ENCODE measurements around the gene RPL9.

DNA sequence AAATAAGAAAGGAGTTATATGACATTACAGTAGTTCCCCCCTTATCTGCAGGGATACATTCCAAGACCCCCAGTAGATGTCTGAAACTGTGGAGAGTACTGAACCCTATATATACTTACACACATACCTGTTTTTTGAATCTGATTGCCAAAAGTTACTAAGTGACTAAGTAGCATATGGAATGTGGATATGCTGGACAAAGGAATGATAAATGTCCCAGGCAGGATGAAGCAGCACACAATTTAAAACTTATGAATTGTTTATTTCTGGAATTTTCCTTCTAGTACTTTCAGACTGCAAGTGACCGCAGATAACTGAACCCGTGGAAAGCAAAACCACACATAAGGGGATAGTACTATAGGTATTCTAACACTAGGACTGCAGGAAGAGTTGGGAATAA is 45.8 kb upstream of the RPL9 start:
- TF ChIP-seq MAX (IDR thresholded peaks at IDR 0.05; ENCODE audit: low read depth, low read length) (no peak), CTCF (IDR thresholded peaks at IDR 0.05; ENCODE audit: low read depth, low read length) (no peak)
